ENCODE data around the gene SYNDIG1.

The SYNDIG1 gene

DNA sequence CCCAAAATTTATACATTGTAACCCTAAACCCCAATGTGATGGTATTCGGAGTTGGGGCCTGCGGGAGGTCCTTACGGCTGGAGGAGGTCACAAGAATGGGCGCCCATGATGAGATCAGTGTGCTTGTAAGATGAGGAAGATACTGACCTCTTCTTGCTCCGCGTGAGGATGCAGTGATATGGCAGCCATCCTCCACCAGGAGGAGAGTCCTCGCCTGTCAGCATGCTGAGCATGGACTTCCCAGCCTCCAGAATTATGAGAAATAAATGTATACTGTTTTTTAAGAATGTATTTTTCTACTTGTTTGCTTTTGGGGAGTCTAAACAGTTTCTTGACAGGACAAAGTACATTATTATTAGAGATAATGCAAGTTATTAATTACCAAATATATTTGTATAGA is 8.7 kb upstream of the SYNDIG1 start:
- TF ChIP-seq, protein P1, sequence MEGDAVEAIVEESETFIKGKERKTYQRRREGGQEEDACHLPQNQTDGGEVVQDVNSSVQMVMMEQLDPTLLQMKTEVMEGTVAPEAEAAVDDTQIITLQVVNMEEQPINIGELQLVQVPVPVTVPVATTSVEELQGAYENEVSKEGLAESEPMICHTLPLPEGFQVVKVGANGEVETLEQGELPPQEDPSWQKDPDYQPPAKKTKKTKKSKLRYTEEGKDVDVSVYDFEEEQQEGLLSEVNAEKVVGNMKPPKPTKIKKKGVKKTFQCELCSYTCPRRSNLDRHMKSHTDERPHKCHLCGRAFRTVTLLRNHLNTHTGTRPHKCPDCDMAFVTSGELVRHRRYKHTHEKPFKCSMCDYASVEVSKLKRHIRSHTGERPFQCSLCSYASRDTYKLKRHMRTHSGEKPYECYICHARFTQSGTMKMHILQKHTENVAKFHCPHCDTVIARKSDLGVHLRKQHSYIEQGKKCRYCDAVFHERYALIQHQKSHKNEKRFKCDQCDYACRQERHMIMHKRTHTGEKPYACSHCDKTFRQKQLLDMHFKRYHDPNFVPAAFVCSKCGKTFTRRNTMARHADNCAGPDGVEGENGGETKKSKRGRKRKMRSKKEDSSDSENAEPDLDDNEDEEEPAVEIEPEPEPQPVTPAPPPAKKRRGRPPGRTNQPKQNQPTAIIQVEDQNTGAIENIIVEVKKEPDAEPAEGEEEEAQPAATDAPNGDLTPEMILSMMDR (IDR thresholded peaks at IDR 0.05; ENCODE audit: control insufficient read depth, extremely low read depth, insufficient read depth): no peak
- no peak overlapping the region for H3K4me3 ChIP-seq (ENCODE audit: low read depth, low read length)
- no peak for DNase-seq (ENCODE audit: low read depth)

DNA sequence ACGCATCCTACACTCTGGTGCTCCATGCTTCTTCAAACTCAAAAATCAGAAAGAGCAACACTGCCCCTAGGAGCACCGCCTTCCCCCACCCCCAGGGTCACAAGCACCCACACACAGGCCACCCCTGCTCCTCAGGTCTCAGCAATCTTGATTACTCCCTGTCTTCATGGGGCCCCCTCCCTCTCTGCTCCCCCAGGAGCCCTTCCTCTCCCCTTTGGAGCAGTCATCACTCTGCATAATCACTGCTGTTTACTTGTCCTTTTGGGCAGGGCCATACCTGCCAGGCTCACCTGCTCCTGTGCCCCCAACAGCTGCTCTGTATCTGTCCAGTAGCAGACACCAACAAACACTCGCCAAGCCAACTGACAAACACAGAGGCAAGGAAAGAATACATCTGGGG is 7.6 kb upstream of the SYNDIG1 start:
- no peak for DNase-seq (ENCODE audit: low read depth)
- H3K4me3 ChIP-seq (ENCODE audit: low read depth, low read length): no peak overlapping the region
- TF ChIP-seq, protein P1 (IDR thresholded peaks at IDR 0.05; ENCODE audit: control insufficient read depth, extremely low read depth, insufficient read depth): no peak

DNA sequence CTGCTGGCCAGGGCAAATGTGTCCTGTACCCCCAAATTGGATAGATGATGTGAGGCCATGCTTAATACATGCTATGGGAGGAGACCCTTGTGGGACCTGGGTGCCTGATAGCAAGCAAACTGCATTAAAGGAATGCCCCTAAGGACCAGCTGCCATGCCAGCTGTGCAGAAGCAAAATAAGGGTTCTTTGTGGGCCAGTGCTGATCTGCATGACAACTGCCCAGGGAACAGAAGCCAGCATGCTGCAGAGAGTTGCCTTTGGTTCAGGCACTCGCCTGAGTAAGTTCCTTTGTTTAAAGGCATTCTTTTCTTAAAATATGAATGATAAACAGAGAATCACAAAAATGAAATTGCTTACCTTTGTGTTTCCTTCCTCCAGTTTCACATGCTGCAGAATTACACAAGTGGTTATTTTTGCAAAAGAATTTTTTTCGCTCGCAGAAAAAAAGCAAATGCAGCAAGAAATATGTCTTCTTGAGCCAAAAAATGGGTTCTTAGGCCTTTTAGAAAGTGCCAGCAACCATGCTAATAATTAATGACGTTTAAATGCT is 6.9 kb upstream of the SYNDIG1 start:
- TF ChIP-seq, protein P1 (IDR thresholded peaks at IDR 0.05; ENCODE audit: control insufficient read depth, extremely low read depth, insufficient read depth): no peak
- no peak overlapping the region for H3K4me3 ChIP-seq (ENCODE audit: low read depth, low read length)

DNA sequence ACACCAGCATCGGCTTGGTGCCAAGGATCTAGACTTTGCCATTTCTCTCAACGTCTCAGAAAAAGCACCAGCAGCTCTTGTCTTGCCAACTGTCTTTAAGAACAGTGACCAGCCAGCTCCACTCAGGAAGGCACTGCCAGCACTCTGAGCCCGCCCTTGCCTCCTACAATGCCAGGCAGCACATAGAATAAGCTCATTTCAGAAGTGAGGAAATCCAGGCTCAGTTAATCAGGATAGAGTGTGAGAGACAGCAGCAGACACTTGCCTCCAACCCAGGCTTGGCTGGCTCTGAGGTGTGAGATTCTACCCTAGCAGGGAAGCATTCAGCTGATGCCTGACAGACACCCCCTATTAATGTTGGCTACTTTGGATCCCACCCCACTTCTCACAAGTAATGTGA is 4.3 kb upstream of the SYNDIG1 start:
- DNase-seq (ENCODE audit: low read depth): no peak
- TF ChIP-seq, protein P1 (IDR thresholded peaks at IDR 0.05; ENCODE audit: control insufficient read depth, extremely low read depth, insufficient read depth): no peak

More for the DNA sequence above, 6.9 kb upstream of the SYNDIG1 start:
- no peak for DNase-seq (ENCODE audit: low read depth)

DNA sequence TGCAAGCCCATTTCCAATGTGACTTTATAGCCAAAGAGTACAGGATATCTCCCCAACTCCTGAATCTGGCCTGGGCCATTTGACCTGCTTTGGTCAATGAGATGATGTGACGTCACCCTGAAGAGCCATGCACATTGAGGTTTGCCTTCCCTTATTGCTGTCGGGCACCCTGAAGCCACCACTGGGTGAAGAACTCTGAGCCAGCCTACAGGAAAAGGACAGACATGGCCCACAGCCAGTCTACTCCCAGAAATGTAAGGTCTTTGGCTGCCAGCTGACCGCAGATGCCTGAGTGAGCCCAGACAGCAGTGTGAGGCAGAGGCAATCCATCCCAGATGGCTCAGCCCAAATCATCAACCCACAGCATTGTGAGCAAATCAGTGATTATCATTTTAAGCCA is 3.7 kb upstream of the SYNDIG1 start:
- DNase-seq (ENCODE audit: low read depth): no peak
- no peak overlapping the region for H3K4me3 ChIP-seq (ENCODE audit: low read depth, low read length)

More for the DNA sequence above, 4.3 kb upstream of the SYNDIG1 start:
- no peak overlapping the region for H3K4me3 ChIP-seq (ENCODE audit: low read depth, low read length)

DNA sequence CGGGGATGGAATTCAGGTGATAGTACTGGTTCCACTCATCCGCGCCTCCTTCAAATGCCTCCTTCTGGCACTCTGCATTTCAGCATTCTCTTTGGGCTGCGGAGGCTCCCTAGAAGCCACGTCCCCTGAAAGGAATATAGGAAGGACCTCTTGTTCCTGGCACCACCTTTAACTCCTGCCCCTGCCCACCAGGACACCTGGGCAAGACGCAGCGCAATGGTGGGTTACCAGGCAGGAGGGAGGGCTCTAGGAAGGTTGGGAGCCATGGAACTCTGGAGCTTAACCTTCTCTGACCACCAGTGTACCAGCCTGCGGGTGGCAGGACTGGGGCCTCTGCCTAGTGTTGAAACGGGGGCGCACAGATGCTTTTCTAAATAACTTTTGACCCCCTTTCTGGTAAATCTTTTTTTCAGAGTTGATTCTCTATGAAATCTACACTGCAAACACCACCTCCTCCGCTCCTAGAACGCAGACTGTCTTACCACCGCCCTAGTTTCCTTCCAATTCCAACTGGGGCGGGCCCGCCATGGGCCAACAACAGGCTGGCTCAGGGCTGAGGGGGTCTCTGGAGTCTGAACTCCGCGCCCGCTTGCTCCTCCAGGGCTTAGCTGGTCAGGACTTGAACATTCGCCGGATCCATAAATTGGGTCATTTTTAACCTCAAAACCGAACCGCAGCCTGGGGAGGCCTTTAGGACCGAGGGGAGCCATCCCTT is 871 bp upstream of the SYNDIG1 start:
- DNase-seq (ENCODE audit: low read depth): no peak
- H3K4me3 ChIP-seq (ENCODE audit: low read depth, low read length): no peak overlapping the region

More for the DNA sequence above, 3.7 kb upstream of the SYNDIG1 start:
- TF ChIP-seq, protein P1 (IDR thresholded peaks at IDR 0.05; ENCODE audit: control insufficient read depth, extremely low read depth, insufficient read depth): no peak

More for the DNA sequence above, 871 bp upstream of the SYNDIG1 start:
- TF ChIP-seq, protein P1 (IDR thresholded peaks at IDR 0.05; ENCODE audit: control insufficient read depth, extremely low read depth, insufficient read depth): no peak
